IMR-90 (cell line): ENCODE results near the gene BAHD1. TPM values are rescaled to one million over a fixed set of nuclear protein-coding genes. Genes with fewer than 3 reads are reported as not detected.

Experiments
- ATAC-seq: fragments of 200-7000 bp; cut with Tn5 transposase; 2 replicates; pipeline ENCODE4 v1.9.1; 2020; ENCODE audit warnings: low read depth, mild to moderate bottlenecking, moderate library complexity
- BruUV-seq: library from RNA; stranded (reverse); fragments of 400-500 nt; replicated peaks from 2 replicates; lab custom pipeline; 2021; lab: Mats Ljungman, UMichigan
- CTCF ChIA-PET: fragments of 300-600 bp; formaldehyde crosslinking; extraction: SDS; loops from one replicate; lab custom pipeline; 2021; ENCODE audit warnings: antibody characterized with exemption; lab: Yijun Ruan, JAX
- POLR2A ChIA-PET: fragments of 300-600 bp; sonication (Branson Sonifier 250); formaldehyde crosslinking; loops from one replicate; lab custom pipeline; 2022; ENCODE audit warnings: antibody characterized with exemption; ENCODE audit not compliant: unreplicated experiment; lab: Charles Lee
- DNase-seq: peaks from one replicate; pipeline ENCODE4 v3.0.0; 2013
- H2AFZ ChIP-seq: replicated peaks from 2 replicates; pipeline ENCODE3; 2013; ENCODE audit warnings: low read length, mild to moderate bottlenecking; ENCODE audit not compliant: poor library complexity
- H2AK5ac ChIP-seq: 2 replicates; pipeline ENCODE4 v1.6.1; 2013; ENCODE audit warnings: low read depth, low read length, inconsistent platforms
- H2AK9ac ChIP-seq: replicated peaks from 2 replicates; pipeline ENCODE3; 2013; ENCODE audit warnings: mild to moderate bottlenecking, low read depth, low read length, moderate library complexity; ENCODE audit not compliant: poor library complexity
- H2BK120ac ChIP-seq: 2 replicates; pipeline ENCODE4 v1.6.1; 2013; ENCODE audit warnings: low read depth, low read length, inconsistent platforms
- H2BK15ac ChIP-seq: 3 replicates; pipeline ENCODE4 v1.6.1; 2013; ENCODE audit warnings: low read depth, low read length, inconsistent platforms
- H2BK20ac ChIP-seq: 2 replicates; pipeline ENCODE4 v1.6.1; 2013; ENCODE audit warnings: low read depth, mild to moderate bottlenecking, inconsistent platforms, low read length, moderate library complexity
- H2BK5ac ChIP-seq: 2 replicates; pipeline ENCODE4 v1.6.1; 2013; ENCODE audit warnings: mild to moderate bottlenecking, low read depth, low read length, inconsistent platforms; ENCODE audit not compliant: poor library complexity, severe bottlenecking
- H3K14ac ChIP-seq: replicated peaks from 2 replicates; pipeline ENCODE4 v1.6.1; 2013; ENCODE audit warnings: low read depth, low read length, inconsistent platforms
- H3K18ac ChIP-seq: 2 replicates; pipeline ENCODE4 v1.6.1; 2013; ENCODE audit warnings: low read depth, low read length, control low read depth
- H3K23ac ChIP-seq: 2 replicates; pipeline ENCODE4 v1.6.1; 2013; ENCODE audit warnings: low read depth, low read length, inconsistent platforms
- H3K27ac ChIP-seq: 2 replicates; pipeline ENCODE4 v1.5.1; 2013; ENCODE audit warnings: mild to moderate bottlenecking, control low read depth, low read length; ENCODE audit not compliant: insufficient read depth
- H3K27me3 ChIP-seq: 2 replicates; pipeline ENCODE4 v1.6.1; 2013; ENCODE audit warnings: low read length; ENCODE audit not compliant: control insufficient read depth, insufficient read depth
- H3K36me3 ChIP-seq: 2 replicates; pipeline ENCODE4 v1.6.1; 2013; ENCODE audit warnings: low read length, mixed read lengths; ENCODE audit not compliant: control insufficient read depth, insufficient read depth
- H3K4ac ChIP-seq: 2 replicates; pipeline ENCODE4 v1.6.1; 2013; ENCODE audit warnings: low read depth, low read length, inconsistent platforms
- H3K4me1 ChIP-seq: 2 replicates; pipeline ENCODE4 v1.6.1; 2013; ENCODE audit warnings: low read length, mixed read lengths; ENCODE audit not compliant: control insufficient read depth, insufficient read depth
- H3K4me2 ChIP-seq: 2 replicates; pipeline ENCODE4 v1.6.1; 2013; ENCODE audit warnings: low read depth, mild to moderate bottlenecking, control low read depth, low read length, moderate library complexity
- H3K4me3 ChIP-seq: 2 replicates; pipeline ENCODE4 v1.5.1; 2013; ENCODE audit warnings: low read depth, mild to moderate bottlenecking, control low read depth, low read length, moderate library complexity; ENCODE audit not compliant: insufficient read depth
- H3K56ac ChIP-seq: 2 replicates; pipeline ENCODE4 v1.6.1; 2013; ENCODE audit warnings: low read length, inconsistent platforms; ENCODE audit not compliant: insufficient read depth; ENCODE audit errors: extremely low read depth
- H3K79me1 ChIP-seq, 2 experiments: 2 replicates each; pipeline ENCODE4 v1.6.1; 2013; ENCODE audit warnings: low read length in 2 of 2, inconsistent platforms in 1 of 2, low read depth in 1 of 2
- H3K9ac ChIP-seq: 2 replicates; pipeline ENCODE4 v1.6.1; 2013; ENCODE audit warnings: low read depth, low read length, control low read depth
- H3K9me1 ChIP-seq: 2 replicates; pipeline ENCODE4 v1.6.1; 2013; ENCODE audit warnings: low read length, inconsistent platforms; ENCODE audit not compliant: insufficient read depth
- H3K9me3 ChIP-seq: 2 replicates; pipeline ENCODE4 v1.6.1; 2013; ENCODE audit warnings: low read length; ENCODE audit not compliant: control insufficient read depth, insufficient read depth
- H4K20me1 ChIP-seq: 2 replicates; pipeline ENCODE4 v1.6.1; 2013; ENCODE audit warnings: low read length, inconsistent platforms; ENCODE audit not compliant: insufficient read depth
- H4K5ac ChIP-seq: 2 replicates; pipeline ENCODE4 v1.6.1; 2013; ENCODE audit warnings: mild to moderate bottlenecking, low read depth, low read length, control low read depth
- H4K8ac ChIP-seq, 2 experiments: 2 replicates each; pipeline ENCODE4 v1.6.1; 2013; ENCODE audit warnings: low read depth in 2 of 2, low read length in 2 of 2, control low read depth in 1 of 2, inconsistent platforms in 1 of 2
- H4K91ac ChIP-seq: 2 replicates; pipeline ENCODE4 v1.6.1; 2013; ENCODE audit warnings: low read depth, low read length, inconsistent platforms; ENCODE audit not compliant: insufficient read depth
- CEBPB ChIP-seq: IDR thresholded peaks from 2 replicates; pipeline ENCODE4 v1.6.1; 2012; ENCODE audit warnings: low read depth, low read length, improper control_type of control experiment
- CHD1 ChIP-seq: IDR thresholded peaks from 2 replicates; pipeline ENCODE4 v1.6.1; 2012; ENCODE audit warnings: low read depth, low read length, improper control_type of control experiment
- FOS ChIP-seq: fragments of 150-350 bp; IDR thresholded peaks from 2 replicates; pipeline ENCODE4 v1.6.1; 2016; ENCODE audit warnings: low read depth, low read length
- MAFK ChIP-seq: IDR thresholded peaks from 2 replicates; pipeline ENCODE4 v1.6.1; 2012; ENCODE audit warnings: low read depth, low read length, improper control_type of control experiment
- NFE2L2 ChIP-seq: fragments of 150-350 bp; IDR thresholded peaks from 2 replicates; pipeline ENCODE4 v1.6.1; 2016; ENCODE audit warnings: low read depth, mild to moderate bottlenecking, low read length
- POLR2A ChIP-seq: IDR thresholded peaks from 2 replicates; pipeline ENCODE4 v1.6.1; 2012; ENCODE audit warnings: mild to moderate bottlenecking, low read depth, low read length
- RAD21 ChIP-seq: IDR thresholded peaks from 2 replicates; pipeline ENCODE4 v1.6.1; 2012; ENCODE audit warnings: low read length, improper control_type of control experiment
- USF2 ChIP-seq: fragments of 150-350 bp; IDR thresholded peaks from 2 replicates; pipeline ENCODE4 v1.6.1; 2017; ENCODE audit warnings: mild to moderate bottlenecking, antibody characterized with exemption, low read length, low read depth
- WGBS, 2 experiments: methylation state at CpG; one replicate each; pipeline versions ENCODE4 v1.1.5 to v1.1.7; 2013; ENCODE audit warnings: missing lambda C conversion rate in 2 of 2; ENCODE audit not compliant: insufficient read length in 1 of 2; ENCODE audit errors: extremely low coverage in 2 of 2; 5-methylcytosine and 5-hydroxymethylcytosine counted together
- dilution Hi-C: fragments of 300-500 bp; cut with HindIII; formaldehyde crosslinking; loops from one replicate; pipeline ENCODE4 v1.14.3; 2018; ENCODE audit warnings: low sequenced_read_pairs; ENCODE audit not compliant: unreplicated experiment
- in situ Hi-C: fragments of 300-500 bp; cut with MboI; formaldehyde crosslinking; loops from 3 replicates; pipeline ENCODE4 v1.14.3; 2019; ENCODE audit warnings: low sequenced_read_pairs, inconsistent platforms, mixed read lengths
- intact Hi-C: fragments of 100-400 bp; cut with micrococcal nuclease; formaldehyde crosslinking; loops from 2 replicates; pipeline ENCODE4 v1.10.0; 2022
- polyA plus RNA-seq, 3 experiments: library from polyadenylated mRNA; depleted of rRNA; stranded (reverse); fragments of >200 nt; gene quantifications; 2 replicates each; pipeline ENCODE4 v1.2.3, GENCODE V29; 2012; ENCODE audit warnings: low replicate concordance in 1 of 3
- total RNA-seq: library from RNA; depleted of rRNA; stranded (reverse); fragments of >200 nt; gene quantifications from 2 replicates; pipeline ENCODE4 v1.2.3, GENCODE V29; 2012

Gene BAHD1
- total and polyA plus RNA-seq, 2 of the 4 experiments (the other 2 are of a cell fraction) = 3.0 to 8.7 TPM

- peaks cover 3% of the 10 kb centered on the region; the same call in 1 of the 2 replicates for H4K20me1 ChIP-seq
- H2BK20ac ChIP-seq = no peak overlapping the region
- H2AK5ac ChIP-seq = no peak overlapping the region
- no peak overlapping the region for H3K27ac ChIP-seq
- no peak overlapping the region for H2AK9ac ChIP-seq
- H2BK15ac ChIP-seq = no peak overlapping the region
- no peak overlapping the region for H3K14ac ChIP-seq
- H2BK5ac ChIP-seq = no peak overlapping the region
- H3K79me1 ChIP-seq = no peaks in the 10 kb centered on the region
- no peaks in the 10 kb centered on the region; the same call in 1 of the 2 replicates for H3K36me3 ChIP-seq
- CTCF ChIA-PET = interaction anchor here (0.6 to 2.5 kb wide), 3 partner anchors 81 to 147 kb away, joined by 3 to 8 read pairs (median 7); no protein-coding TSS in a partner anchor
- H3K4me3 ChIP-seq = no peak overlapping the region
- POLR2A ChIA-PET = no interaction called here
- no peak overlapping the region for H3K56ac ChIP-seq
- no peak overlapping the region for H3K4ac ChIP-seq
- WGBS, 2 experiments = no CpG with 5 or more reads among the region's 5 CpGs
- DNase-seq (no peak), ATAC-seq (no peak)
- H4K8ac ChIP-seq = no peak overlapping the region
- no peak overlapping the region for H4K91ac ChIP-seq
- intact Hi-C loops = no loop called here
- no peaks in the 10 kb centered on the region for H3K9me1 ChIP-seq
- H3K27me3 ChIP-seq = peaks cover 31% of the 10 kb centered on the region
- H3K4me2 ChIP-seq = no peak overlapping the region
- no peaks in the 10 kb centered on the region; the same call in 1 of the 2 replicates for H3K4me1 ChIP-seq
- H3K23ac ChIP-seq = no peak overlapping the region
- no peak overlapping the region for H3K9ac ChIP-seq
- in situ Hi-C loops = loop anchor here (5.0 to 10.0 kb wide), 3 partner anchors 148 to 381 kb away; no protein-coding TSS in a partner anchor
- no peak overlapping the region for H2BK120ac ChIP-seq
- BruUV-seq = no TSS peak
- no peak overlapping the region for H2AFZ ChIP-seq
- dilution Hi-C loops = no loop called here
- no peaks in the 10 kb centered on the region for H3K9me3 ChIP-seq
- no peak overlapping the region for H3K18ac ChIP-seq
- TF ChIP-seq CHD1 = no peak
- no peak for TF ChIP-seq RAD21
- TF ChIP-seq USF2 = no peak
- TF ChIP-seq CEBPB = no peak
- TF ChIP-seq MAFK = no peak
- no peak for TF ChIP-seq FOS
- no peak for TF ChIP-seq NFE2L2
- TF ChIP-seq POLR2A = no peak
- no peak overlapping the region for H4K5ac ChIP-seq
Measured at GRCh38 chr15:40425681-40426080, 15.1 kb upstream of the BAHD1 start.
